Type B pancreatic cell (in vitro differentiated cells): ENCODE data around the gene CRELD2. TPM values are rescaled to one million over a fixed set of nuclear protein-coding genes. Genes with fewer than 3 reads are reported as not detected.

ENCODE experiments used
- DNase-seq: peaks from one replicate; pipeline ENCODE4 v3.0.0; 2021; ENCODE audit warnings: mixed read lengths; ENCODE audit not compliant: unreplicated experiment; ENCODE audit errors: extremely low spot score
- H3K27ac Mint-ChIP-seq: 2 replicates; pipeline ENCODE4 v1.8.0; 2021; ENCODE audit warnings: mild to moderate bottlenecking, mixed read lengths
- H3K27me3 Mint-ChIP-seq: 2 replicates; pipeline ENCODE4 v1.8.0; 2021; ENCODE audit warnings: mixed read lengths
- H3K36me3 Mint-ChIP-seq: 2 replicates; pipeline ENCODE4 v1.8.0; 2021; ENCODE audit warnings: mixed read lengths
- H3K4me1 Mint-ChIP-seq: one replicate; pipeline ENCODE4 v1.8.0; 2021; ENCODE audit warnings: mixed read lengths; ENCODE audit not compliant: unreplicated experiment
- H3K4me3 Mint-ChIP-seq: 2 replicates; pipeline ENCODE4 v1.8.0; 2021; ENCODE audit warnings: mild to moderate bottlenecking, mixed read lengths
- H3K9me3 Mint-ChIP-seq: 2 replicates; pipeline ENCODE4 v1.8.0; 2021; ENCODE audit warnings: mixed read lengths
- total RNA-seq: library from RNA; stranded (reverse); gene quantifications from 2 replicates; pipeline ENCODE4 v1.2.1, GENCODE V29; 2021; ENCODE audit warnings: low replicate concordance
- TF ChIP-seq, protein P1 (sequence below): fragments of 200-600 bp; sonication (generic); conservative IDR thresholded peaks from 2 replicates; pipeline ENCODE4 v1.5.0; 2021; ENCODE audit warnings: antibody characterized with exemption, mild to moderate bottlenecking

The CRELD2 gene
- total RNA-seq, 1 donor from 2014 or later, result 55.8 TPM

- no peaks in the 10 kb centered on the region for H3K36me3 Mint-ChIP-seq
- no peak overlapping the region for H3K4me3 Mint-ChIP-seq
- no peaks in the 10 kb centered on the region for H3K9me3 Mint-ChIP-seq
- no peak overlapping the region for H3K27ac Mint-ChIP-seq
- no peak for DNase-seq
- TF ChIP-seq, protein P1, sequence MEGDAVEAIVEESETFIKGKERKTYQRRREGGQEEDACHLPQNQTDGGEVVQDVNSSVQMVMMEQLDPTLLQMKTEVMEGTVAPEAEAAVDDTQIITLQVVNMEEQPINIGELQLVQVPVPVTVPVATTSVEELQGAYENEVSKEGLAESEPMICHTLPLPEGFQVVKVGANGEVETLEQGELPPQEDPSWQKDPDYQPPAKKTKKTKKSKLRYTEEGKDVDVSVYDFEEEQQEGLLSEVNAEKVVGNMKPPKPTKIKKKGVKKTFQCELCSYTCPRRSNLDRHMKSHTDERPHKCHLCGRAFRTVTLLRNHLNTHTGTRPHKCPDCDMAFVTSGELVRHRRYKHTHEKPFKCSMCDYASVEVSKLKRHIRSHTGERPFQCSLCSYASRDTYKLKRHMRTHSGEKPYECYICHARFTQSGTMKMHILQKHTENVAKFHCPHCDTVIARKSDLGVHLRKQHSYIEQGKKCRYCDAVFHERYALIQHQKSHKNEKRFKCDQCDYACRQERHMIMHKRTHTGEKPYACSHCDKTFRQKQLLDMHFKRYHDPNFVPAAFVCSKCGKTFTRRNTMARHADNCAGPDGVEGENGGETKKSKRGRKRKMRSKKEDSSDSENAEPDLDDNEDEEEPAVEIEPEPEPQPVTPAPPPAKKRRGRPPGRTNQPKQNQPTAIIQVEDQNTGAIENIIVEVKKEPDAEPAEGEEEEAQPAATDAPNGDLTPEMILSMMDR, result no peak
- H3K4me1 Mint-ChIP-seq, result peaks cover 12% of the 10 kb centered on the region
- H3K27me3 Mint-ChIP-seq, result no peaks in the 10 kb centered on the region
These were observed 5.8 kb downstream of the CRELD2 start for GRCh38 chr22:49924113-49924833.

DNA sequence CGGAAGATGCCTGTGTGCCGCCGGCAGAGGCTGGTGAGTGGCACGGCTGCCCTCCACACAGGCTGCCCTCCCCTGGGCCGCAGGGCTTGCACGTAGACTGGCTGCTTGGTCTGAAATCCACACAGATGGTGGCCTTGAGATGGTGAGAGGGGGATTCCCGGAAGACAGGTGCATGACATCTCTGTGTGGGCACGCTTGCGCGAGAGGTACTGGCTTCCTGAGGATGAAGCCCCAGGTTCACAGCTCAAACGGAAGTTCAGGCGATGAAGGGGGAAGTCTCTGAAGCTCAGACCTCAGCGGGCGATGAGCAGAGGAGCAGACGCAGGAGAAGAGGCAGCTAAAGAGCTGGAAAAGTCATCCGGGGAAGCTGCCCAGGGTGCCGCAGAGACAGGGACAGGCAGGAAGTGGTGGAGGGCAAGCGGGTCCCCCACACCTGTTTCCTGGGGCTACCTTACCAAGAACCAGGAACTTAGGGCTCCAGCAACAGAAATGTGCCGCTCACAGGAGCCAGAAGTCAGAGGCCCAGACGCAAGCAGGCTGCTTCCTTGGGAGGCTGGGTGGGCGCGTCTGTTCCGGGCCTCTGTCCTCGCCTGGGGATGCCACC, 7.2 kb downstream of the CRELD2 start:
- H3K36me3 Mint-ChIP-seq, result no peaks in the 10 kb centered on the region
- no peaks in the 10 kb centered on the region for H3K9me3 Mint-ChIP-seq
- no peaks in the 10 kb centered on the region for H3K27me3 Mint-ChIP-seq
- H3K4me1 Mint-ChIP-seq, result peaks cover 8% of the 10 kb centered on the region
- no peak overlapping the region for H3K27ac Mint-ChIP-seq
- H3K4me3 Mint-ChIP-seq, result no peak overlapping the region
- TF ChIP-seq, protein P1, result no peak
- DNase-seq, result no peak

- DNase-seq, result no peak
- Mint-ChIP-seq H3K27me3 (peaks cover 5% of the 10 kb centered on the region), H3K27ac (no peak overlapping the region), H3K36me3 (no peaks in the 10 kb centered on the region), H3K4me1 (peaks cover 13% of the 10 kb centered on the region), H3K9me3 (no peaks in the 10 kb centered on the region), H3K4me3 (no peak overlapping the region)
- TF ChIP-seq, protein P1, result no peak
These were observed 8.5 kb downstream of the CRELD2 start for GRCh38 chr22:49926916-49927315.

DNA sequence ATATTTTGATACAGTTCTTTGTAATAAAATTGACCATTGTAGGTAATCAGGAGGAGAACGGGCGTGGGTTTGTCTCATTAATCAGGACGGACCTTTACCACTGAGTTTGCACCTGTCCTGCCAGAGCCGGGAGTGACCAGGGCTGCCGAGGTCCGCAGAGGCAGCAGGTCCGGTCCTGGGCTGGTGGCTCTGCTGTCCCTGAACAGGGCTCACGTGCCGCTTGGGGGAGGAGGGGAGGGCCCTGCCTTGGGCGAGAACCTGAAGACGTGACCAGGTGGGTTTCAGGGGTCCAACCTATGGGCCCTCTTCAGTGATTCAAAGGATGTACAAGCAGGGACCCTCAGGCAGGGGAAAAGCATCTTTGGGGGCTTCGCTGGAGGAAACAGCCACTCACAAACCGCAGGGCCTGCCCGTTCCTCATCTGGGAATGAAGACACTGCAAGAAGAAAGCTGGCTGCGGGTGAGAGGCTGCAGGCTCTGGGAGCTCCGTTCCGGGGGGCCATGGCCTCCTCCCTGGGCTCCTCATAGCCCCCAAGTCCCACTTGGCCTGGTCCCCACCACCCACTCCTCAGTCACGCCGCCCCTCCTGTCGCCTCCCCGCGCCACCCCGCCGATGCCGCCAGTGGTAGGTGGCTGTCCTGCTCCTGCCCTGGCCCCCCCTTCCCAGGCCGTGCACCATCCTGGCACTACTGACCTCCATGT, 9.2 kb downstream of the CRELD2 start:
- Mint-ChIP-seq H3K27ac (no peak overlapping the region), H3K36me3 (no peaks in the 10 kb centered on the region), H3K4me3 (no peak overlapping the region), H3K4me1 (peaks cover 13% of the 10 kb centered on the region), H3K9me3 (no peaks in the 10 kb centered on the region), H3K27me3 (peaks cover 5% of the 10 kb centered on the region)
- TF ChIP-seq, protein P1, result no peak
- DNase-seq, result no peak

DNA sequence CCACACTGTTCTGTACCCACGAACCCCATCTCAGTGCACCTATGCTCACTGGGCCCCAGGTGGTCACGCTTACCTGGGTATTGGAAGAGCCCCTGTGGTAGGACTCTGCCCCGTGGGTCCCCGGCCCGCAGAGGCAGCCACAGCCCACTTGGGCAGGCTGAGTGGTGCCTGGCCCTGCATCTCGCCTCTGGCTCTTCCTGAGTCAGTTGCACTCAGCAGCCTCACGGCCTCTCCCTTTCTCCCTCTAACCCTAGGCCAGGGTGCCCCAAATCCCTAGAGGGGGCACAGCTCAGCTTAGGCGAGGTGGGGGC, 9.7 kb downstream of the CRELD2 start:
- Mint-ChIP-seq H3K9me3 (no peaks in the 10 kb centered on the region), H3K4me1 (peaks cover 13% of the 10 kb centered on the region), H3K4me3 (no peak overlapping the region), H3K36me3 (no peaks in the 10 kb centered on the region), H3K27me3 (peaks cover 5% of the 10 kb centered on the region), H3K27ac (no peak overlapping the region)
- TF ChIP-seq, protein P1, result no peak
- no peak for DNase-seq
